DND-41 (cell line): ENCODE measurements around the gene OXCT1.

ENCODE experiments used
- EZH2 ChIP-seq: IDR thresholded peaks from 3 replicates; pipeline ENCODE4 v1.6.1; 2012; ENCODE audit warnings: borderline replicate concordance, low read depth, mild to moderate bottlenecking, moderate library complexity, low read length, inconsistent platforms; ENCODE audit not compliant: severe bottlenecking
- TF ChIP-seq, protein P1 (sequence below): IDR thresholded peaks from 2 replicates; pipeline ENCODE4 v1.5.1; 2012; ENCODE audit warnings: borderline replicate concordance, low read length, moderate library complexity, mild to moderate bottlenecking; ENCODE audit not compliant: poor library complexity, severe bottlenecking; ENCODE audit errors: extremely low read depth

DNA sequence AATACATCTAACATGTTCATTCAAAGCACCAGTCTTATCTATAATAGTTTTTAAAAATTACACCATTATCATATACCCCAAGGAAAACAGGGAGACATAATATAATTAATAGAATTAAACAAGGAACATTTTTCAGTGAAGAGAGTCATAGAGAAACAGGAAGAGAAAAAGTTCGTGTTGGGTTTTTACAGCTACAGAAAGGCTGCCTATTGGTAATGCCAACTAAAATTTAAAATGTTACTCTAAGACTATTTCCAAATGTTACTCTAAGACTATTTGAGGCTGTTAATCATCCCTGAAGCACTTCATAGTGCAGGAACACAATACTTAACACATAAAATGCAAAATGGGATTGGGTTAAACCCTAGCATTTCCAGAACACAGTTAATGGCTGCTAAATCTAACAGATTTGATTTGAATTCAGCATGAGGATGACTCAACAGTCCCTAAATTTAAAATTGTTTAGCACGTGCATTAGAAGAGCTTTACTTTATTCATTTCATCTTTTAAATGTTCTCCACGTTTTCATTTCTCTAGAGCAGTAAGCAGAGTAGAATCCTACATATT is 54.5 kb downstream of the OXCT1 start:
- TF ChIP-seq, protein P1, sequence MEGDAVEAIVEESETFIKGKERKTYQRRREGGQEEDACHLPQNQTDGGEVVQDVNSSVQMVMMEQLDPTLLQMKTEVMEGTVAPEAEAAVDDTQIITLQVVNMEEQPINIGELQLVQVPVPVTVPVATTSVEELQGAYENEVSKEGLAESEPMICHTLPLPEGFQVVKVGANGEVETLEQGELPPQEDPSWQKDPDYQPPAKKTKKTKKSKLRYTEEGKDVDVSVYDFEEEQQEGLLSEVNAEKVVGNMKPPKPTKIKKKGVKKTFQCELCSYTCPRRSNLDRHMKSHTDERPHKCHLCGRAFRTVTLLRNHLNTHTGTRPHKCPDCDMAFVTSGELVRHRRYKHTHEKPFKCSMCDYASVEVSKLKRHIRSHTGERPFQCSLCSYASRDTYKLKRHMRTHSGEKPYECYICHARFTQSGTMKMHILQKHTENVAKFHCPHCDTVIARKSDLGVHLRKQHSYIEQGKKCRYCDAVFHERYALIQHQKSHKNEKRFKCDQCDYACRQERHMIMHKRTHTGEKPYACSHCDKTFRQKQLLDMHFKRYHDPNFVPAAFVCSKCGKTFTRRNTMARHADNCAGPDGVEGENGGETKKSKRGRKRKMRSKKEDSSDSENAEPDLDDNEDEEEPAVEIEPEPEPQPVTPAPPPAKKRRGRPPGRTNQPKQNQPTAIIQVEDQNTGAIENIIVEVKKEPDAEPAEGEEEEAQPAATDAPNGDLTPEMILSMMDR: no peak
- TF ChIP-seq EZH2: no peak
